Cardiac fibroblast (primary cell): ENCODE measurements around the gene PGP.

ENCODE experiments used
- DNase-seq, 2 donors: peaks; one replicate each; pipeline versions ENCODE4 v3.0.0 to v3.0.0-alpha.2; 2010; ENCODE audit warnings: low read depth in 2 of 2
- H3K4me3 ChIP-seq, 2 donors: replicated peaks in 1 of 2; 1 replicate in 1 of 2; 2 replicates in 1 of 2; pipeline ENCODE4 v1.5.1; 2011; ENCODE audit warnings: low read depth in 2 of 2, low read length in 2 of 2, mild to moderate bottlenecking in 2 of 2, moderate library complexity in 1 of 2
- CTCF ChIP-seq: IDR thresholded peaks from one replicate; pipeline ENCODE4 v1.5.1; 2011; ENCODE audit warnings: low read depth, mild to moderate bottlenecking, low read length, inconsistent platforms

Gene PGP

GRCh38 chr16:2170587-2171435 lies 43.8 kb downstream of the PGP start:
- no peak for TF ChIP-seq CTCF
- H3K4me3 ChIP-seq: no peak overlapping the region

GRCh38 chr16:2170080-2170479 lies 44.6 kb downstream of the PGP start:
- no peak overlapping the region for H3K4me3 ChIP-seq
- no peak for DNase-seq
- no peak for TF ChIP-seq CTCF

More at GRCh38 chr16:2170587-2171435, 43.8 kb downstream of the PGP start:
- no peak for DNase-seq

GRCh38 chr16:2167068-2167638 lies 47.5 kb downstream of the PGP start:
- TF ChIP-seq CTCF: no peak
- H3K4me3 ChIP-seq: no peak overlapping the region
- DNase-seq: no peak

DNA sequence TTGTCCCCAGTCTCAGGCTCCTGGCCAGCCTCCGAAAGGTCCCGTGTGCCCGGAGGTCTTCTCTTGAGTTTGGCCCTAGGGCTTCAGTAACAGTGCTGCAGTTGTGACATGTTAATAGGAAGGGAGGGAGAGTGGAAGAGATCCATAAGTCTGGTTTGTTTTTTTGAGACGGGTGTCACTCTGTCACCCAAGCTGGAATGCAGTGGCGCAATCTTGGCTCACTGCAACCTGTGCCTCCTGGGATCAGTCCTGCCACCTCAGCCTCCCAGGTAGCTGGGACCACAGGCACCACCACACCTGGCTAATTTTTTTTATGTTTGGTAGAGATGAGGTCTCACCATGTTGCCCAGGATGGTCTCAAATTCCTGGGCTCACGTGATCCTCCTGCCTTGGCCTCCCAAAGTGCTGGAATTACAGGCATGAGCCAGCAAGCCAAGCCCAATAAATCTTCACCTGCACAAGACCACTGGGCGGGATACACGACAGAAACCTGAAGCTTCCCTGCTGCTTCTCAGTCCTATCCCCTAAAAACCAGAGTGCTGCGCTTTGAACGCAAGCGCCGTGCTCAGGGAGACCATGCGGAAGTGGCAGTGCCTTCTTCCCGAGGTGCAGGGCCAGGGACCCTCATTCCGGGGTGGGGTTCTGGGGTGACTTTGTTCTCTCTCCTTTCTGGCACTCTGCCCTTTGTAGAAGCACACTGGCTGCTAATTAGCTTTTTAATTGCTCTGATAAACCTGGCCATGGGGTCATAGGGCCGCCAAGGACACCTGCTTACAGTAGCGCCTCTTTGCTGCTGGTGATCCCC lies 48.2 kb downstream of the PGP start:
- TF ChIP-seq CTCF: no peak
- DNase-seq: no peak
- H3K4me3 ChIP-seq: no peak overlapping the region

DNA sequence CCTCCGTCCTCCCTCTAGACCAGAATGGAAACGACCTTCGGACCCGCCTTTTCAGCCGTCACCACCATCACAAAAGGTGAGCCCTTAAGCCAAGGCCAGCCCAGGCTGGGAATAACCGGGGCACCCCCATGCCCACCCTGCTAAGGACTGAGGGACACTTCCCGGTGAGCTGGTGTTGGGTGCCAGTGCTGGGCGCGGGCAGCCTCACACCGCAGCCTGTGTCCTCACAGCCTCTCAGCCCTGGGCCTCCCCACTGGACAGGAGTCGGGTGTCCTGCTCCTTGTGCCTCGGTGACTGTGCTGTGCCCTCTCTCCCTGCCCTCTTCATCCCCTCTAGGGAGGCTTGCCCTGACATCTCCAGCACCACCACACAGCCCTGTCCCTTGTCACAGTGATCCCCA lies 48.8 kb downstream of the PGP start:
- TF ChIP-seq CTCF: no peak
- DNase-seq: no peak
- H3K4me3 ChIP-seq: no peak overlapping the region

- no peak for DNase-seq
- TF ChIP-seq CTCF: no peak
- H3K4me3 ChIP-seq: no peak overlapping the region
These were observed 51.3 kb downstream of the PGP start for GRCh38 chr16:2163211-2163881.
